Chondrocyte (in vitro differentiated cells): Measurements from ENCODE around the gene GFPT1. TPM values are rescaled to one million over a fixed set of nuclear protein-coding genes. Genes with fewer than 3 reads are reported as not detected.
"Not testable (repeated sequence)": the region's sequence is repeated elsewhere in the genome, so short reads cannot be mapped to it uniquely, and the experiment has no call there.

ENCODE experiments used
- DNase-seq: peaks from one replicate; pipeline ENCODE4 v3.0.0; 2021; ENCODE audit warnings: mixed read lengths, low spot score
- H3K27ac Mint-ChIP-seq: one replicate; pipeline ENCODE4 v1.8.0; 2021; ENCODE audit warnings: mild to moderate bottlenecking, moderate library complexity, mixed read lengths; ENCODE audit not compliant: unreplicated experiment
- H3K27me3 Mint-ChIP-seq: 2 replicates; pipeline ENCODE4 v1.8.0; 2021; ENCODE audit warnings: low read depth, mixed read lengths
- H3K36me3 Mint-ChIP-seq: 2 replicates; pipeline ENCODE4 v1.8.0; 2021; ENCODE audit warnings: low read depth, mixed read lengths
- H3K4me1 Mint-ChIP-seq: 2 replicates; pipeline ENCODE4 v1.8.0; 2021; ENCODE audit warnings: low read depth, mild to moderate bottlenecking, mixed read lengths
- H3K4me3 Mint-ChIP-seq: one replicate; pipeline ENCODE4 v1.8.0; 2021; ENCODE audit warnings: mild to moderate bottlenecking, moderate library complexity, mixed read lengths; ENCODE audit not compliant: unreplicated experiment
- H3K9me3 Mint-ChIP-seq: 2 replicates; pipeline ENCODE4 v1.8.0; 2021; ENCODE audit warnings: low read depth, mixed read lengths
- total RNA-seq: library from RNA; stranded (reverse); gene quantifications from 3 replicates; pipeline ENCODE4 v1.2.1, GENCODE V29; 2021
- TF ChIP-seq, protein P1 (sequence below): fragments of 200-600 bp; sonication (generic); IDR thresholded peaks from 2 replicates; pipeline ENCODE4 v1.5.0; 2021; ENCODE audit warnings: antibody characterized with exemption, mild to moderate bottlenecking, moderate library complexity

The GFPT1 gene
- total RNA-seq, 1 donor from 2014 or later = 144 TPM

DNA sequence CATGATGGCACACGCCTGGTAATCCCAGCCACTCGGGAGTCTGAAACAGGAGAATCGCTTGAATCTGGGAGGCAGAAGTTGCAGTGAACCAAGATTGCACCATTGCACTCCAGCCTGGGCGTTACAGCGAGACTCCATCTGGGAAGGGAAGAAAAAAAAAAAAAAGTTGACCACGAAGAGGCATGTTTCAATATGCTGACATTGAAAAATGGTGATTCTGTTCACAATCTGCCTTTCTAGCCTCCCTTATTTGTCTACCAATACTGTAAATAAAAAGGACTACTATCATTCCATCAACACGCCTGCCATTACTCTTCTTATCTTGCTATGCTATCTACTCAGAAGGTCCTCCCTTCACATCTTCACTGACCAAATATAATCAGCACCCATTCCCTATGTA is 18.4 kb downstream of the GFPT1 start:
- TF ChIP-seq, protein P1, sequence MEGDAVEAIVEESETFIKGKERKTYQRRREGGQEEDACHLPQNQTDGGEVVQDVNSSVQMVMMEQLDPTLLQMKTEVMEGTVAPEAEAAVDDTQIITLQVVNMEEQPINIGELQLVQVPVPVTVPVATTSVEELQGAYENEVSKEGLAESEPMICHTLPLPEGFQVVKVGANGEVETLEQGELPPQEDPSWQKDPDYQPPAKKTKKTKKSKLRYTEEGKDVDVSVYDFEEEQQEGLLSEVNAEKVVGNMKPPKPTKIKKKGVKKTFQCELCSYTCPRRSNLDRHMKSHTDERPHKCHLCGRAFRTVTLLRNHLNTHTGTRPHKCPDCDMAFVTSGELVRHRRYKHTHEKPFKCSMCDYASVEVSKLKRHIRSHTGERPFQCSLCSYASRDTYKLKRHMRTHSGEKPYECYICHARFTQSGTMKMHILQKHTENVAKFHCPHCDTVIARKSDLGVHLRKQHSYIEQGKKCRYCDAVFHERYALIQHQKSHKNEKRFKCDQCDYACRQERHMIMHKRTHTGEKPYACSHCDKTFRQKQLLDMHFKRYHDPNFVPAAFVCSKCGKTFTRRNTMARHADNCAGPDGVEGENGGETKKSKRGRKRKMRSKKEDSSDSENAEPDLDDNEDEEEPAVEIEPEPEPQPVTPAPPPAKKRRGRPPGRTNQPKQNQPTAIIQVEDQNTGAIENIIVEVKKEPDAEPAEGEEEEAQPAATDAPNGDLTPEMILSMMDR = no peak
- peaks cover 40% of the 10 kb centered on the region for H3K36me3 Mint-ChIP-seq
- peaks cover 13% of the 10 kb centered on the region for H3K4me1 Mint-ChIP-seq
- peak overlapping the region; percentile 61 for H3K27ac Mint-ChIP-seq
- no peaks in the 10 kb centered on the region for H3K27me3 Mint-ChIP-seq
- no peak for DNase-seq
- H3K9me3 Mint-ChIP-seq = no peaks in the 10 kb centered on the region
- no peak overlapping the region for H3K4me3 Mint-ChIP-seq

GRCh38 chr2:69359371-69359770 is 27.7 kb downstream of the GFPT1 start:
- H3K4me3 Mint-ChIP-seq = no peak overlapping the region
- TF ChIP-seq, protein P1 = no peak
- H3K36me3 Mint-ChIP-seq = peaks cover 38% of the 10 kb centered on the region
- no peak overlapping the region for H3K27ac Mint-ChIP-seq
- no peaks in the 10 kb centered on the region for H3K9me3 Mint-ChIP-seq
- DNase-seq = no peak
- no peaks in the 10 kb centered on the region for H3K27me3 Mint-ChIP-seq
- no peaks in the 10 kb centered on the region for H3K4me1 Mint-ChIP-seq

DNA sequence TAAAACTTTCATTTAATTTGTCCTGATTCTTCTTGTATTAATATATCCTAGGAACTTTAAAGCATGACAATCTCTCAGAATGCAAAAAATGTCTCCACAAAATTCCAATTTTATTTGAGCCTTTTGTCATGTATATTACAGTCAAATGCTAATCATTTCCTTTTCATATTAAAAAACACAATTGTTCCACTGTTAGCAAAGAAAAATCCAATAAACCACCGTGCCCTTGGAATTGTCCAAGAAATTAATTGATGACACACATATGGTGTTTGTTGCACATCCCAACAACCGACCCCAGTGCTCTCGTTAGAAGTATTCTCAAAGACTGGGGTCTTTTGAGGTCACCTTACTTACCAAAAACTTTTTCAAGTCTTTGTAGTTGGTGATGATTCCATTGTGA is 28.1 kb downstream of the GFPT1 start:
- H3K27me3 Mint-ChIP-seq = no peaks in the 10 kb centered on the region
- no peak overlapping the region for H3K27ac Mint-ChIP-seq
- H3K4me3 Mint-ChIP-seq = no peak overlapping the region
- no peak for DNase-seq
- TF ChIP-seq, protein P1 = no peak
- peaks cover 3% of the 10 kb centered on the region for H3K4me1 Mint-ChIP-seq
- H3K9me3 Mint-ChIP-seq = no peaks in the 10 kb centered on the region
- H3K36me3 Mint-ChIP-seq = peaks cover 41% of the 10 kb centered on the region

DNA sequence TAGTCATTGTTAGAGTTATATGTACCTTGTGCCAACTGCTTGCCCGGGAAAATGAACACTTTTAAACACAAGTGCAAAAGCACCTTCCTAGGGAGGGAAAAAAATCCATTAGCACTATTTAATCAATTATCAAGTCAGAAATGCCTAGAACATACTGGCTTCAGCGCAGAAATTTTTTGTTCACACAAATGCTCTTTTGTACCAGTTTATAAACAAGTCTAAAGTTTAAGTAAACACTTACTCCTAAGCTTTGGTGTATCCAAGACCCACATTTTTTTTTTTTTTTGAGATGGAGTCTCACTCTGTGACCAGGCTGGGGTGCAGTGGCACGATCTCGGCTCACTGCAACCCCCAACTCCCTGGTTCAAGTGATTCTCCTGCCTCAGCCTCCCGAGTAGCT is 30.6 kb downstream of the GFPT1 start:
- Mint-ChIP-seq H3K9me3 (no peaks in the 10 kb centered on the region), H3K27ac (peak overlapping the region; percentile 53), H3K4me1 (peaks cover 9% of the 10 kb centered on the region), H3K36me3 (peaks cover 37% of the 10 kb centered on the region), H3K27me3 (no peaks in the 10 kb centered on the region), H3K4me3 (no peak overlapping the region)
- TF ChIP-seq, protein P1 = no peak
- DNase-seq = no peak

- H3K36me3 Mint-ChIP-seq = peaks cover 37% of the 10 kb centered on the region
- H3K4me1 Mint-ChIP-seq, H3K9me3 Mint-ChIP-seq, H3K27me3 Mint-ChIP-seq, DNase-seq, H3K4me3 Mint-ChIP-seq, H3K27ac Mint-ChIP-seq: not testable (repeated sequence)
These were observed 32.1 kb downstream of the GFPT1 start for GRCh38 chr2:69354976-69355375.

GRCh38 chr2:69353360-69353759 is 33.7 kb downstream of the GFPT1 start:
- peaks cover 44% of the 10 kb centered on the region for H3K36me3 Mint-ChIP-seq
- no peaks in the 10 kb centered on the region for H3K9me3 Mint-ChIP-seq
- TF ChIP-seq, protein P1 = no peak
- DNase-seq = no peak
- peaks cover 9% of the 10 kb centered on the region for H3K4me1 Mint-ChIP-seq
- no peaks in the 10 kb centered on the region for H3K27me3 Mint-ChIP-seq
- no peak overlapping the region for H3K4me3 Mint-ChIP-seq
- H3K27ac Mint-ChIP-seq = peak overlapping the region; percentile 59
